ENCODE results near the gene KIR3DL1.
"Not testable (repeated sequence)": the region's sequence is repeated elsewhere in the genome, so short reads cannot be mapped to it uniquely, and the experiment has no call there.

Gene KIR3DL1

GRCh38 chr19:54817670-54818536, 1.6 kb downstream of the KIR3DL1 start:
- no peak for DNase-seq

GRCh38 chr19:54824416-54824815, 8.1 kb downstream of the KIR3DL1 start:
- not testable (repeated sequence) for DNase-seq

DNA sequence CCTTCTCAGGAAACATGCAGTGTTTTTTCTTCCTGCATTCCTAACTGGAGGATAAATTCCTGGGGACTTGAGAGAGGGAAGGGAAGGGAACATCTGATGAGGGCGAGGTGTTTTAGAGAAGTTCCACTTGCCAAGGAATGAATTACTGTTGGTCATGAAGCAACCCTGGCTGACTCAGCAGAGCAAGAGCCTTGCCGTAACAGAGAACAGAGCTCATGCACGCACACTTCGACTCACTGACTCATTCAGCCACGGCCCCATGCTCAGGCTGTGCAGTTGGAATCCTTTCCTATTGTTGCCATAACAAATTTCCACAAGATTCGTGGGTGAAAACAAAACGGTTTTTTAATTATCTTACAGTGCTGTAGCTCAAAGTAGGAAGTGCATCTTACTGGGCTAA, 9.1 kb downstream of the KIR3DL1 start:
- not testable (repeated sequence) for DNase-seq

DNA sequence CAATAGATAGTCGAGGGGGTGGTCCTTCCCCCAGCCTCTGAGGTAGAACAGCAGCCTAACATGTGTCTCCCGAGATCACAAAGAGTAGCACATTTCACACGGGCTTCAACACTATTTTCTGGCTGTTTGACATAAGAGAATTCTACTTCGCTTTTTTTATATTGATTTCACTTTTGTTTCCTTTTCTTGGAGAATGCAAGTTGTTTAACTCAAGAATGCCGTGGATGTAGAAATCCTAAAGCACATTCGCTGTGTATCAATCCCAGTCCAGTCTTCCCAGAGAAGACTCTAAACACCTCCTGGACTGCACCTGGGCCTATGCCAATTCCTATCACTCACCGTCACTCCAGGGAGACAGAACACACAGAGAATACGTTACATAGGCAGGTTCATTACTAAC, 11.8 kb downstream of the KIR3DL1 start:
- not testable (repeated sequence) for DNase-seq

GRCh38 chr19:54832496-54832895, 16.2 kb downstream of the KIR3DL1 start, which contains the start of gene KIR2DS4:
TSS of gene KIR2DS4 (plus strand) at chr19:54832676.
- not testable (repeated sequence) for DNase-seq

GRCh38 chr19:54835126-54835525, 18.9 kb downstream of the KIR3DL1 start:
- not testable (repeated sequence) for DNase-seq

DNA sequence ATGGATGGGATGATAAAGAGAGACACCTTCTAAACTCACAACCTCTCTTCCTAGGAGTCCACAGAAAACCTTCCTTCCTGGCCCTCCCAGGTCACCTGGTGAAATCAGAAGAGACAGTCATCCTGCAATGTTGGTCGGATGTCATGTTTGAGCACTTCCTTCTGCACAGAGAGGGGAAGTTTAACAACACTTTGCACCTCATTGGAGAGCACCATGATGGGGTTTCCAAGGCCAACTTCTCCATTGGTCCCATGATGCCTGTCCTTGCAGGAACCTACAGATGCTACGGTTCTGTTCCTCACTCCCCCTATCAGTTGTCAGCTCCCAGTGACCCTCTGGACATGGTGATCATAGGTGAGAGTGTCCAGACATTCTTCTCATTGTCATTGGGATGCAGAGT, 21.3 kb downstream of the KIR3DL1 start:
- not testable (repeated sequence) for DNase-seq

DNA sequence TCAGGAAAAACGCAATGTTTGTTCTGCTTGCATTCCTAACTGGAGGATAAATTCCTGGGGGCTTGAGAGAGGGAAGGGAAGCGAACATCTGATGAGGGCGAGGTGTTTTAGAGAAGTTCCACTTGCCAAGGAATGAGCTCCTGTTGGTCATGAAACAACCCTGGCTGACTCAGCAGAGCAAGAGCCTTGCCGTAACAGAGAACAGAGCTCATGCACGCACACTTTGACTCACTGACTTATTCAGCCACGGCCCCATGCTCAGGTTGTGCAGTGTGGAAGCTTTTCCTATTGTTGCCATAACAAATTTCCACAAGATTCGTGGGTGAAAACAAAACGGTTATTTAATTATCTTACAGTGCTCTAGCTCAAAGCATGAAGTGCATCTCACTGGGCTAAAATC, 26.9 kb downstream of the KIR3DL1 start:
- DNase-seq = not testable (repeated sequence)

DNA sequence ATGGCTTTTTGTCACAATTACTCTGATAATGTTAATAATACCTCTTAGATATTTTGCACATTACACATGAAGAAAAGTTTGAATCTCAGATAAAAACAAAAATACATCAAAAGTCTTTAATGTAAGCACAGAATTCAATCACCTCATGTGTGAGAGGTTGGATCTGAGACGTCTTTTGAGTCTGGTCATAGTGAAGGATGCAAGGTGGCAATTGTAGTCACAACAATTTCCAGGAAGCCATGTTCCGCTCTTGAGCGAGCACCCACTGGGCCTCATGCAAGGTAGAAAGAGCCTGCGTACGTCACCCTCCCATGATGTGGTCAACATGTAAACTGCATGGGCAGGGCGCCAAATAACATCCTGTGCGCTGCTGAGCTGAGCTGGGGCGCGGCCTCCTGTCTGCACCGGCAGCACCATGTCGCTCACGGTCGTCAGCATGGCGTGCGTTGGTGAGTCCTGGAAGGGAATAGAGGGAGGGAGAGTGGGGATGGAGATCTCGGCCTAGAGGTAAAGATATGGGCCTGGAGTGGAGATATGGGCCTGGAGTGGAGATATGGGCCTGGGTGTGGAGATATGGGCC, 33.9 kb downstream of the KIR3DL1 start, which contains the start of gene KIR3DL2:
Gene KIR3DL2 (plus strand): TSS at position 383 of the 580 bp plus-strand sequence. CDS start 33 bp downstream, at position 416.
- DNase-seq = not testable (repeated sequence)

- no peak for DNase-seq
These were observed 34.7 kb downstream of the KIR3DL1 start for GRCh38 chr19:54850930-54851329.

- DNase-seq = no peak
These were observed 35.1 kb downstream of the KIR3DL1 start for GRCh38 chr19:54851353-54851752.

DNA sequence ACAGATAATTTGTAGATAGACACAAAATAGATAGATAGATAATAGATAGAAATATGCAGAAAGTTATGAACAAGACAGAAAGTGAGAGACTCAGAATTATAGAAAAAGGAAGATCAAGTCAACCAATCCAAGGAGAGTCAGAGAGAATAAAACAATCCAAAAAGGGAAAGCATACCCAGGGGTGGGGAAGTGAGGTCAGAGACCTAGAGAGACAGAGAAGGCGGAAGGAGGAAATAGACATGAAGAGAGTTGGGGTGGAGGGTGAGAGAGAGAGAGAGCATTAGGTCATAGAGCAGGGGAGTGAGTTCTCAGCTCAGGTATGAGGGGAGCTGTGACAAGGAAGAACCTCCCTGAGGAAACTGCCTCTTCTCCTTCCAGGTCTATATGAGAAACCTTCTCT, 39.0 kb downstream of the KIR3DL1 start:
- not testable (repeated sequence) for DNase-seq

GRCh38 chr19:54858476-54858875, 42.2 kb downstream of the KIR3DL1 start:
- not testable (repeated sequence) for DNase-seq

- DNase-seq = not testable (repeated sequence)
These were observed 43.2 kb downstream of the KIR3DL1 start for GRCh38 chr19:54859421-54859820.

DNA sequence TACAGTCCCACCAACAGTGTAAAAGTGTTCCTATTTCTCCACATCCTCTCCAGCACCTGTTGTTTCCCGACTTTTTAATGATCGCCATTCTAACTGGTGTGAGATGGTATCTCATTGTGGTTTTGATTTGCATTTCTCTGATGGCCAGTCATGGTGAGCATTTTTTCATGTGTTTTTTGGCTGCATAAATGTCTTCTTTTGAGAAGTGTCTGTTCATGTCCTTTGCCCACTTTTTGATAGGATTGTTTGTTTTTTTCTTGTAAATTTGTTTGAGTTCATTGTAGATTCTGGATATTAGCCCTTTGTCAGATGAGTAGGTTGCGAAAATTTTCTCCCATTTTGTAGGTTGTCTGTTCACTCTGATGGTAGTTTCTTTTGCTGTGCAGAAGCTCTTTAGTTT, 47.2 kb downstream of the KIR3DL1 start:
- DNase-seq = not testable (repeated sequence)

GRCh38 chr19:54871696-54872095, 55.4 kb downstream of the KIR3DL1 start:
- no peak for DNase-seq

DNA sequence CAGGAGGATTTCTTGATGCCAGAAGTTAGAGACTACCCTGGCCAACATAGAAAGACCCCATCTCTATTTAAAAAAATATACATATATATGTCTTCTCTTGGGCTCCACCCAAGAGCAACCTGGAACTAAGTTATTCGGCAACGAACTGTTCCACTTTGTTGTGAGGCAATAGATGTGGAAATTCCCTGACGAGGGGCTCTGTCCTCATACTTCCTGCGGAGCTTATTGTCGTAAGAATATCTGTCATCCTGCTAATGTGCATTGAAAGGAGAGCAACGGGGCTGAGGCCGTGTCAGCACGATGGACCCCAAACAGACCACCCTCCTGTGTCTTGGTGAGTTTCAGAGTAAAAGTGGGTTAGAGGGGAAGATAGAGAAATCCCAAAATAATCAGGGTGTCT, 57.7 kb downstream of the KIR3DL1 start, which contains the start of gene FCAR:
Gene FCAR (plus strand): TSS at position 246 of the 400 bp plus-strand sequence. CDS start 55 bp downstream, at position 301.
- DNase-seq = no peak

DNA sequence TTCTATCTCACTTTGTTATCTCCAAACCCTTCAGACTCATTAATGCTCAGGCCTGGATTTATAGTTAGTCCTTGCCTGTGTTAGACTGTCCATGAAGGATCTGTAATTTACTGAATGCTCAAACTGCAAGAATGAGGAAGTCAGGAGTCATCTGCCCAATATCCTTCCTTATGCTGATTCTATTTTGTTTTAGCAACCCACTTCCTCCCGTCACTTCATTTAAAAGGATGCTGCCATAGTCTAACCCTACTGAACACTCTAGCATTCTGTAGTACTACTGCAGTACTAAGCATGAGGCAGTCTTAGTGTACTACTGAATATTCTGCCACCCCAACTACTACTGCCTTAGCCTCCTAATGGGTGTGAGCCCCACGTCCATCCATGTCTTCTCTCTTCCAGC, 59.2 kb downstream of the KIR3DL1 start:
- no peak for DNase-seq

DNA sequence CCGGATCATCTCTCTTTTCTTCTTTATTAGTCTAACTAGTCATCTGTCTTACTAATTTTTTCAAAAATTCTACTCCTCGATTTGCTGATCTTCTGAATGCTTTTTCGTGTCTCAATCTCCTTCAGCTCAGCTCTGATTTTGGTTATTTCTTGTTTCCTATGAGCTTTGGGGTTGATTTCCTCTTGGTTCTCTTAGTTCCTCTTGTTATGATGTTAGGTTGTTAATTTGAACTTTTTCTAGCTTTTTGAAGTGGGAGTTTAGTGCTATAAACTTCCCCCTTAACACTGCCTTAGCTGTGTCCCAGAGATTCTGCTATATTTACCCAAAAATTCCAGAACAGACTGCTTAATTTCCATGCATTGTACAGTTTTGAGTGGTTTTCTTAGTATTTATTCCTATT, 61.2 kb downstream of the KIR3DL1 start:
- no peak for DNase-seq
